ENCODE measurements around the gene KLHDC8A. TPM values are rescaled to one million over a fixed set of nuclear protein-coding genes. Genes with fewer than 3 reads are reported as not detected.

KLHDC8A gene
- total and polyA plus RNA-seq, 2 donors (not counting 3 experiments of a cell fraction or from before 2014, with no cell fraction given): not detected

DNA sequence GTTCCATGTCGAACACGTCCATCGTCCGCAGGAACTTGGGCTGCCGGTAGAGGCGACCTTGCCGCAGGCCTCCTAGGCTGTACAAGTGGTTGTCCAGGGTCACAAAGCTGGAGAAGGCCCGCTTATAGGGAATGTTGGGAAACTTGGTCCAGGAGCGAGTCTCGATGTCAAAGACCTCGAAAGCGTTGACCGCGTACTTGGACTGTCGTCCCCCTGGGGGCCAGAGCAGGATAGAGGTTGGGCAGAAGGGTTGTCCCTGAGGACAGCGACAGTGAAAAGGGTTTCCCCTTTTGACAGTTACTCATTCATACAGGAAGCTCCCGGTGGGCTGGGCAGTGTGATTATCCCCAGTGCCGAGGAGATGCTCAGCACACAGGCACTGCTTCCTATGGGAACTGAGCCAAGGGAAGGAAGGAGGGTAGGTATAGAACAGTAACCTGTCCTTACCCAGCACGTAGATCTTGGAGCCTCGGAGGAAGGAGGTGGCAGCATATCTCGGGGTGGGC, 17.5 kb downstream of the KLHDC8A start:
- ChIA-PET CTCF (interaction anchor here (1.1 to 1.7 kb wide), 6 partner anchors 12 to 184 kb away, joined by 3 to 8 read pairs (median 6); no protein-coding TSS in a partner anchor), POLR2A (no interaction called here)
- intact Hi-C loops (cut with micrococcal nuclease) (no loop called here), dilution Hi-C loops (cut with MboI; ENCODE audit: extremely low pct_ligation_motif_present, low sequenced_read_pairs) (no loop called here)
- DNase-seq (ENCODE audit: low read depth, low spot score) (no peak), FAIRE-seq (no peak)
- no TSS peak for BruUV-seq (replicated peaks)
- no peaks in the 10 kb centered on the region for H3K9me1 ChIP-seq (replicated peaks; ENCODE audit: control insufficient read depth, extremely low read depth, insufficient read depth, low read length)
- no peaks in the 10 kb centered on the region for H3K79me2 ChIP-seq (ENCODE audit: control insufficient read depth, insufficient read depth, low read length)
- no peak overlapping the region for H3K4me2 ChIP-seq (ENCODE audit: insufficient read depth, low read length)
- no peaks in the 10 kb centered on the region for H3K4me1 ChIP-seq (ENCODE audit: control insufficient read depth, extremely low read depth, insufficient read depth, low read length)
- no peak overlapping the region for H2AFZ ChIP-seq (ENCODE audit: low read depth, low read length)
- H3K36me3 ChIP-seq (ENCODE audit: control insufficient read depth in 2 of 2, extremely low read depth in 1 of 2, insufficient read depth in 2 of 2, low read length in 2 of 2): no peaks in the 10 kb centered on the region
- TF ChIP-seq POLR2A (IDR thresholded peaks at IDR 0.05; ENCODE audit: low read depth, low read length): no peak
- TF ChIP-seq POLR2AphosphoS5 (IDR thresholded peaks at IDR 0.05; ENCODE audit: insufficient read depth, low read depth, low read length): no peak
- no peak for TF ChIP-seq JUN (IDR thresholded peaks at IDR 0.05; ENCODE audit: borderline replicate concordance, insufficient read depth, insufficient read length, low read depth)
- TF ChIP-seq EZH2 (IDR thresholded peaks at IDR 0.05; ENCODE audit: borderline replicate concordance, low read depth, low read length, severe bottlenecking): no peak
- TF ChIP-seq FOS (IDR thresholded peaks at IDR 0.05; ENCODE audit: borderline replicate concordance, insufficient read depth, low read length): no peak
- H3K27ac ChIP-seq (ENCODE audit: insufficient read depth, low read depth, low read length): no peak overlapping the region
- H4K20me1 ChIP-seq (replicated peaks; ENCODE audit: control insufficient read depth, extremely low read depth, insufficient read depth, low read length): no peaks in the 10 kb centered on the region
- no peak overlapping the region for H3K9ac ChIP-seq (replicated peaks; ENCODE audit: extremely low read depth, insufficient read depth, low read length)
- no peaks in the 10 kb centered on the region for H3K9me3 ChIP-seq (replicated peaks; ENCODE audit: control insufficient read depth, insufficient read depth, low read length)
- no peak overlapping the region for H3K4me3 ChIP-seq (replicated peaks in 1 of 3; ENCODE audit: insufficient read depth in 1 of 3, low read depth in 1 of 3, low read length in 3 of 3)
- H3K27me3 ChIP-seq (ENCODE audit: control insufficient read depth in 2 of 2, insufficient read depth in 2 of 2, low read length in 2 of 2): peaks cover 25 to 30% of the 10 kb centered on the region in 2 experiments

DNA sequence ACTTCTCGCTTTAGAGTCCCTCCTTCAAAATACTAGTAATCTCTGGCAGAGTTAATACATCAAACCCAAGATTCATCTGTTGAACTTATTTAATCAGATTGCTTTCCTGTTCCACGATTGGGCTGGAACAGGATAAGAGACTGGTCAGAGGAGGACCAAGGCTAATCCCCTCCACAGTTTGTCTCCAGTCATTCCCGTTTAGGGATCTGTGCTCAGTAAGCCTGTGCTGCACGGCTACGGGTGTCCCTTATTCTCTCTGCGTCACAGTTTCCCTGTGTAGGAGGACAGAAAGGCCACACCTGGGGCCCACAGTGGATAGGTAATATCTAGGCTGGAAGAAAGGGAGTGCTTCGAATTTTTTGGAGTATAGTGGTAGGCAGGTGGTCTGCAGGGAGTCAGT, 18.7 kb downstream of the KLHDC8A start:
- ChIA-PET CTCF (interaction anchor here (2.2 to 21.6 kb wide), 4 partner anchors 15 to 185 kb away, joined by 27 to 1536 read pairs (median 82); no protein-coding TSS in a partner anchor), POLR2A (no interaction called here)

More for the DNA sequence above, 18.7 kb downstream of the KLHDC8A start:
- H3K79me2 ChIP-seq (ENCODE audit: control insufficient read depth, insufficient read depth, low read length): no peaks in the 10 kb centered on the region
- peaks cover 19% of the 10 kb centered on the region in 2 experiments for H3K27me3 ChIP-seq (ENCODE audit: control insufficient read depth in 2 of 2, insufficient read depth in 2 of 2, low read length in 2 of 2)
- no peak for TF ChIP-seq GATA2 (IDR thresholded peaks at IDR 0.05; ENCODE audit: insufficient read depth, insufficient read length, low read depth, low read length)
- TF ChIP-seq, protein P1, sequence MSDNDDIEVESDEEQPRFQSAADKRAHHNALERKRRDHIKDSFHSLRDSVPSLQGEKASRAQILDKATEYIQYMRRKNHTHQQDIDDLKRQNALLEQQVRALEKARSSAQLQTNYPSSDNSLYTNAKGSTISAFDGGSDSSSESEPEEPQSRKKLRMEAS (IDR thresholded peaks at IDR 0.05; ENCODE audit: insufficient read depth, insufficient read length): no peak
- TF ChIP-seq FOS (IDR thresholded peaks at IDR 0.05; ENCODE audit: borderline replicate concordance, insufficient read depth, low read length): no peak
- TF ChIP-seq, protein P2, sequence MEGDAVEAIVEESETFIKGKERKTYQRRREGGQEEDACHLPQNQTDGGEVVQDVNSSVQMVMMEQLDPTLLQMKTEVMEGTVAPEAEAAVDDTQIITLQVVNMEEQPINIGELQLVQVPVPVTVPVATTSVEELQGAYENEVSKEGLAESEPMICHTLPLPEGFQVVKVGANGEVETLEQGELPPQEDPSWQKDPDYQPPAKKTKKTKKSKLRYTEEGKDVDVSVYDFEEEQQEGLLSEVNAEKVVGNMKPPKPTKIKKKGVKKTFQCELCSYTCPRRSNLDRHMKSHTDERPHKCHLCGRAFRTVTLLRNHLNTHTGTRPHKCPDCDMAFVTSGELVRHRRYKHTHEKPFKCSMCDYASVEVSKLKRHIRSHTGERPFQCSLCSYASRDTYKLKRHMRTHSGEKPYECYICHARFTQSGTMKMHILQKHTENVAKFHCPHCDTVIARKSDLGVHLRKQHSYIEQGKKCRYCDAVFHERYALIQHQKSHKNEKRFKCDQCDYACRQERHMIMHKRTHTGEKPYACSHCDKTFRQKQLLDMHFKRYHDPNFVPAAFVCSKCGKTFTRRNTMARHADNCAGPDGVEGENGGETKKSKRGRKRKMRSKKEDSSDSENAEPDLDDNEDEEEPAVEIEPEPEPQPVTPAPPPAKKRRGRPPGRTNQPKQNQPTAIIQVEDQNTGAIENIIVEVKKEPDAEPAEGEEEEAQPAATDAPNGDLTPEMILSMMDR (IDR thresholded peaks at IDR 0.05; ENCODE audit: extremely low read depth in 1 of 2, insufficient read depth in 1 of 2, low read depth in 1 of 2, low read length in 2 of 2): no peak
- TF ChIP-seq EZH2 (IDR thresholded peaks at IDR 0.05; ENCODE audit: borderline replicate concordance, low read depth, low read length, severe bottlenecking): no peak
- no peak for TF ChIP-seq POLR2AphosphoS5 (IDR thresholded peaks at IDR 0.05; ENCODE audit: insufficient read depth, low read depth, low read length)
- TF ChIP-seq POLR2A (IDR thresholded peaks at IDR 0.05; ENCODE audit: low read depth, low read length): no peak
- TF ChIP-seq MYC (IDR thresholded peaks at IDR 0.05; ENCODE audit: low read depth, low read length): no peak
- TF ChIP-seq JUN (IDR thresholded peaks at IDR 0.05; ENCODE audit: borderline replicate concordance, insufficient read depth, insufficient read length, low read depth): no peak
- no peaks in the 10 kb centered on the region for H3K9me3 ChIP-seq (replicated peaks; ENCODE audit: control insufficient read depth, insufficient read depth, low read length)
- intact Hi-C loops (cut with micrococcal nuclease): no loop called here
- no peaks in the 10 kb centered on the region for H3K9me1 ChIP-seq (replicated peaks; ENCODE audit: control insufficient read depth, extremely low read depth, insufficient read depth, low read length)
- no TSS peak for BruUV-seq (replicated peaks)
- H3K27ac ChIP-seq (ENCODE audit: insufficient read depth, low read depth, low read length): no peak overlapping the region
- H3K4me2 ChIP-seq (ENCODE audit: insufficient read depth, low read length): no peak overlapping the region
- H2AFZ ChIP-seq (ENCODE audit: low read depth, low read length): no peak overlapping the region
- DNase-seq (ENCODE audit: low read depth, low spot score) (no peak), FAIRE-seq (no peak)
- H3K9ac ChIP-seq (replicated peaks; ENCODE audit: extremely low read depth, insufficient read depth, low read length): no peak overlapping the region
- H3K4me3 ChIP-seq (replicated peaks in 1 of 3; ENCODE audit: insufficient read depth in 1 of 3, low read depth in 1 of 3, low read length in 3 of 3): no peak overlapping the region
- dilution Hi-C loops (cut with MboI; ENCODE audit: extremely low pct_ligation_motif_present, low sequenced_read_pairs): no loop called here
- no peaks in the 10 kb centered on the region for H3K4me1 ChIP-seq (ENCODE audit: control insufficient read depth, extremely low read depth, insufficient read depth, low read length)
- no peaks in the 10 kb centered on the region for H3K36me3 ChIP-seq (ENCODE audit: control insufficient read depth in 2 of 2, extremely low read depth in 1 of 2, insufficient read depth in 2 of 2, low read length in 2 of 2)
- no peaks in the 10 kb centered on the region for H4K20me1 ChIP-seq (replicated peaks; ENCODE audit: control insufficient read depth, extremely low read depth, insufficient read depth, low read length)
